AML-193 (cell line): ENCODE measurements around the gene VRK2.
"Not testable (repeated sequence)": the region's sequence is repeated elsewhere in the genome, so short reads cannot be mapped to it uniquely, and the experiment has no call there.

Source experiments
- DNase-seq, 2 experiments: peaks; one replicate each; lab custom pipeline; 2025; lab: John Stamatoyannopoulos, UW

Gene VRK2

DNA sequence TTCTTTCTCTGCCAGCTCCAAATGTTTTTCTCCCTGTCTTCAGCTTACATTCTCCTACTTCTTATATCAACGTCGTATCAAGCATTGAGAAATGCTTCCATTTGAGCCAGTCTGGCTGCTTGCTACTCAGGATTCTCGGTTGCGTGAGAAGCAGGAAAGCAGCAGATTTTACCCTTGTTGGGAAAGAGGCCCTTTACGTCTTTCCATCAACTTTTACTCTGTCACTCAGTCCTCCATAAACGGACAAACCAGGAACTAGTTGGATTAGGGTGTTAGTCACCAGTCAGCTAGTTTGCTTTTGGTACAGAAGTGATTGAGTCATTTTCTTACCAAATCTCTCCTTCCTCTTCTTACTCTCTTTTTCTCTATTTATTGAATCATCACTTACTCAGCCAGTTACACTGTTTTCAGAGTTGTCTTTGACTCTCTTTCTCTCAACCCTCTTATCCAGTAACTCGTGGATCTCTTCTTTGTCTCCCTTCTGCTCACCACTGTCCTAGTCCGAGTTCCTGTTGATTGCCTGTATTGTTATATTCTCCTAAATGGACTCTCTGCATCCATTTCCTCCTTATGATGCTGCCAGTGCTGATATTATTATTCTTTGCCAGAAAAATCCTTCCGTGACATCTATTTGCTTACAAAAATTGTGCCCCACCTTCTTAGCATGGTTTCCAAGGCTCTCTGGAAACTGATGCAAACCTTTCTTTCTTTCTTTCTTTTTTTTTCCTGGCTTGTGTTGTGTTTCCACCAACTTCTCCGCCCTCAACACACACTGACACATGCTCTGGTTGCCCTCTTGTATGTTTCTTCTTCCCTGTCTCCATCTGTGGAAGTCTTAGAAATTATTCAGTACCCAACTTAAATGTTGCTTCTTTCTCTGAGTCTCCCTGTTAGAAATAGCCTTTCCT is 61.5 kb downstream of the VRK2 start:
- DNase-seq, result peak; percentile 73 to 79

DNA sequence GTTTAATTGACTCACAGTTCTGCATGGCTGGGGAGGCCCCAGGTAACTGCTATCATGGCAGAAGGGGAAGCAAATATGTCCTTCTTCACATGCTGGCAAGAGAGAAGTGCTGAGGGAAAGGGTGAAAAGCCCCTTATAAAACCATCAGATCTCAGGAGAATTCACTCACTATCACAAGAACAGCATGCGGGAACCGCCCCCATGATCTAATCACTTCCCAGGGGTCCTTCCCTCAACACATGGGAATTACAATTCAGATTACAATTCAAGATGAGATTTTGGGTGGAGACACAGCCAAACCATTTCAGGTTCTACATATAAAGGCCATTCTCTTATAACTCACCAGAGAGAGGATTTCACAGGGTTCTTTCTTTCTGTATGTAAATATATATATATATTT is 62.9 kb downstream of the VRK2 start:
- no peak for DNase-seq

- DNase-seq, result no peak
Measured at GRCh38 chr2:58110765-58111164, 64.2 kb downstream of the VRK2 start.

DNA sequence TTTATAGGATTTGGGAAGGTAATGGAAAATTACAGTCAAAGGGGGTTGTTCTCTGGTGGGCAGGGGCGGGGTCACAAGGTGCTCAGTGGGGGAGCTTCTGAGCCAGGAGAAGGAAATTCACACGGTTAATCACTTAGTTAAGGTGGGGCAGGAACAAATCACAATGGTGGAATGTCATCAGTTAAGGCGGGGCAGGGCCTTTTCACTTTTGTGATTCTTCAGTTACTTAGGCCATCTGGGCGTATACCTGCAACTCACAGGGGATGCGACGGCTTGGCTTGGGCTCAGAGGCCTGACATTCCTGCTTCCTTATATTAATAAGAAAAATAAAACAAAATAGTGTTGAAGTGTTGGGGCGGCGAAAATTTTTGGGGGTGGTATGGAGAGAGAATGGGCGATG is 67.0 kb downstream of the VRK2 start:
- DNase-seq, result not testable (repeated sequence)

GRCh38 chr2:58120626-58121229 is 74.1 kb downstream of the VRK2 start:
- DNase-seq, result no peak

- DNase-seq, result no peak
Measured at GRCh38 chr2:58122040-58122439, 75.4 kb downstream of the VRK2 start.

GRCh38 chr2:58122540-58122939 is 75.9 kb downstream of the VRK2 start:
- no peak for DNase-seq

- DNase-seq, result no peak
Measured at GRCh38 chr2:58127111-58127510, 80.5 kb downstream of the VRK2 start.

- DNase-seq, result no peak
Measured at GRCh38 chr2:58130238-58130637, 83.6 kb downstream of the VRK2 start.

GRCh38 chr2:58131191-58132011 is 84.8 kb downstream of the VRK2 start:
- no peak for DNase-seq

GRCh38 chr2:58133395-58133794 is 86.8 kb downstream of the VRK2 start:
- no peak for DNase-seq

GRCh38 chr2:58135861-58136260 is 89.3 kb downstream of the VRK2 start:
- DNase-seq, result no peak

GRCh38 chr2:58137221-58137620 is 90.6 kb downstream of the VRK2 start:
- no peak for DNase-seq

DNA sequence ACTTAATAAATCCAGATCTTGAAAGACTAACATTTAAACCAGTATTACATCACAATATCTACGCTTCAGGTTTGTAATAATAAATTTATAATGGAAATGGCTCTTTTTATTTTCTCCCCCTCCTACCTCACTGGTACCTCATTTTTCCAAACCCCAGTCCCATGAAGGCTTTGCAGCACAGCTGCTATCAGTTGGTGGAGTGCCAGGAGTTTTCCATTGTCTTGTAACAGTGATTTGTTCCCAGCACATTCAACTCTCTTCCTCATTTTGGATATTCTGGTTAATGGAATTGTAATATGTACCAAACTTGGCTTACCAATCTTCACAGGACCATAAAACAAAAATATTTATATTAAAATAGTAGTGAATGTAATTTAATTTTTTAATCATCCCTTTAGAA is 91.2 kb downstream of the VRK2 start:
- no peak for DNase-seq

- DNase-seq, result no peak
Measured at GRCh38 chr2:58138396-58139030, 91.9 kb downstream of the VRK2 start.

DNA sequence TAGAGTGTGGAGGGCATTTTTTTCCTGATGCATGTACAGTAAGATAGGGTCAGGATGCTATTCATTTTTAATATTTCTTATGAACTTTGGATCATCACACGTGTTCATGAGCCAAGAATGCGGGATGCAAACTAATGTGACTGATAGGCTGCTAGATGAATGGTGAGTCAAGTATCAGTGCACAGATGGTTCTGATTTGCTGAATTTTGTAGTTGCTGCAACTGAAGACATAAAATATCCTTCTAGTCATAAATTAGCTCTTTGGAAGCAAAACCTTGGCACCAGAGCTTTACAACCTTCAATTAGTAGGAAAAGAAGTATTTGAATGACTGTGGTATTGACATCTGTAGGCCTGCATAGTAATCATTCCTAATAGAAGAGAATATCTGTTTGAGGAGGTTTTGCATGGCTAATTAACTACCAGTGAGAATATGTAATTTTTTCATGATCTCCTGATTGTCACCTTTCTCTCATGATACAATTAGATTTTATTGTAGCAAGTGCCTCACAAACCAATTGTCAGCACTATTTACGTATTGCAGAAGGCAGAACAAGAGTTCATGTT is 94.0 kb downstream of the VRK2 start:
- no peak for DNase-seq

DNA sequence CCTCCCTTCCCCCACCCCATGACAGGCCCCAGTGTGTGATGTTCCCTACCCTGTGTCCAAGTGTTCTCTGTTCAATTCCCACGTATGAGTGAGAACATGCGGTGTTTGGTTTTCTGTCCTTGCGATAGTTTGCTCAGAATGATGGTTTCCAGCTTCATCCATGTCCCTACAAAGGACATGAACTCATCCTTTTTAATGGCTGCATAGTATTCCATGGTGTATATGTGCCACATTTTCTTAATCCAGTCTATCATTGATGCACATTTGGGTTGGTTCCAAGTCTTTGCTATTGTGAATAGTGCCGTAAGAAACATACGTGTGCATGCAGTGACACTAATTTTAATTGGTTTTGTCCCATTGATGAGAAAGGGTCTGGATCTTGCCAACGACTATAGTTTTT is 99.2 kb downstream of the VRK2 start:
- DNase-seq, result not testable (repeated sequence)

DNA sequence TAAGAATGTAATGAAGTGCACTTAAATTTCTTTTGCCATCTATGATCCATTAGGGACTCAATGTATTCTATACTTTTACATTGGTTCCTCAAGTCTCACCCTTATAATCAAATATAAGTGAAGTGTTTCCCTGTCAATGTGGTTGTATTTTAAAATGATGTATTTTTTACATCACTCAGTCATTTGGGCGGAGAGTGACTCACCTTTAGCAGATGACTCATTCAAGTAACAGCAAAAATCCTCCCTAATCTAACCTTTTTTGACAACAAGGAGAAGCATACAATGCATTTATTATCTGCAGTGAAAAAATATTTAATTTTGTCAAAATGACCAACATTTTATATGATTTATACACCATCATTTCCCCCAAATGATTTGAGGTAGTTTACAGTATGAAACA is 100.1 kb downstream of the VRK2 start:
- no peak for DNase-seq

- no peak for DNase-seq
Measured at GRCh38 chr2:58155160-58155778, 108.7 kb downstream of the VRK2 start.

- no peak for DNase-seq
Measured at GRCh38 chr2:58156780-58157179, 110.2 kb downstream of the VRK2 start.

DNA sequence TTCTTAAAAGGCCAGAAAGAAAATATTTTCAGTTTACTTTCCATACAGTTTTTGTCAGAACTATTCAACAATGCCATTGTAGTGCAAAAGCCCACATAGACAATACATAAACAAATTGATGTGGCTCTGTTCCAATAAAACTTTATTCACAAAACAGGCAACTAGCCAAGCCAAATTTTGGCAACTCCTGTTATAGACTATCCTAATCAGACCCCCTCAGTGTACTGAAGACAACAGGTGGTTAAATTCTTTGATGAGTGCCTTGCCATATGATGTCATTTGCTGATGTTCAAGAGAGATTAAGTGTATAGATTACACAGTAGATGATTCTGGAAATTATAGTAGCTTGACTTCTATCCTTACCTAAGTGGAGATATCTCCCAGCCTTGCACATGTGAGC is 111.1 kb downstream of the VRK2 start:
- no peak for DNase-seq
